ENCODE data around the gene BRINP3. TPM values are rescaled to one million over a fixed set of nuclear protein-coding genes. Genes with fewer than 3 reads are reported as not detected.
A peak's percentile ranks its signal among the peaks of the same experiment; 100 is the strongest.

The BRINP3 gene
- total RNA-seq, 2 donors from 2014 or later: 19.1 to 19.6 TPM

DNA sequence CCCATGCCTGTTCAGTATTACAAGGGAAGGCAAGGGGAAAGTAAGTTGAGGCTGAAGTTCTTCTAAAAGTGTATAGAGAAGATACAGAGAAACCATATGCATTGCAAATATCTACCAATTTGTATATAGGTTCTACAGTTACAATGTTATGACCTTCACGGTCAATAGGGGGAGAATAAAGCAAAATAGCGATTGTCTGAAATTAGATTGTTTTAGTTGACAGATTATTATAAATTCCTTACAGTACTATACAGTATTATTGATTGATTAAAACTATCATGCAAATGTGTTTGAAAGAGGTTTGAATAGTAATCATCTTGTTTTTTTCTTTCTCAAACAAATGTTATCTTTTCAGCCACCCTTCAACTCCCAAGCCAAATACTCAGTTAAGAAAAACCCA, 13.7 kb upstream of the BRINP3 start:
- Histone ChIP-seq H3K27me3 (no peaks in the 10 kb centered on the region), H3K9ac (ENCODE audit: low read depth in 2 of 2, low read length in 2 of 2) (no peak overlapping the region), H3K36me3 (no peaks in the 10 kb centered on the region), H3K9me3 (no peaks in the 10 kb centered on the region), H3K4me1 (no peaks in the 10 kb centered on the region), H3K4me3 (no peak overlapping the region), H3K27ac (no peak overlapping the region)
- no peak for DNase-seq
- no peak for TF ChIP-seq CTCF (IDR thresholded peaks at IDR 0.05)
- intact Hi-C loops (cut with DNase I): no loop called here

DNA sequence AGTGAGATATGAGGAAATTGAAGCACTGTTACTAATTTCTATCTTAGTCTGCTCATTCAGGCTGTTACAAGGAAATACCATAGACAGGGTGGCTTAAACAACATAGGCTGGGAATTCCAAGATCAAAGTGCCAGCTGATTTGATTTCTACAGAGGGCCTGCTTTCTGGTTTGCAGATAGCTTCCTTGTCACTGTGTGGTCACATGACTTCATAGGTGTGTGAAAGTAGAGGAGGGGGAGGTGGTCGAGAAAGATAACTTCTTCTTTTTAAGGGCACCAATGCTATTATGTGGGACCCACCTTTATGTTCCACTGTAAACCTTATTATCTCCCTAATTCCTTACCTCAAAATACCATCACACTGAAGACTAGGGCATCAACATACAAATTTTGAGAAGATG, 6.4 kb upstream of the BRINP3 start:
- Histone ChIP-seq H3K9ac (ENCODE audit: low read depth in 2 of 2, low read length in 2 of 2) (no peak overlapping the region), H3K36me3 (no peaks in the 10 kb centered on the region), H3K27me3 (no peaks in the 10 kb centered on the region), H3K27ac (no peak overlapping the region), H3K4me3 (no peak overlapping the region), H3K9me3 (no peaks in the 10 kb centered on the region), H3K4me1 (no peaks in the 10 kb centered on the region)
- no peak for DNase-seq
- no peak for TF ChIP-seq CTCF (IDR thresholded peaks at IDR 0.05)
- intact Hi-C loops (cut with DNase I): no loop called here

DNA sequence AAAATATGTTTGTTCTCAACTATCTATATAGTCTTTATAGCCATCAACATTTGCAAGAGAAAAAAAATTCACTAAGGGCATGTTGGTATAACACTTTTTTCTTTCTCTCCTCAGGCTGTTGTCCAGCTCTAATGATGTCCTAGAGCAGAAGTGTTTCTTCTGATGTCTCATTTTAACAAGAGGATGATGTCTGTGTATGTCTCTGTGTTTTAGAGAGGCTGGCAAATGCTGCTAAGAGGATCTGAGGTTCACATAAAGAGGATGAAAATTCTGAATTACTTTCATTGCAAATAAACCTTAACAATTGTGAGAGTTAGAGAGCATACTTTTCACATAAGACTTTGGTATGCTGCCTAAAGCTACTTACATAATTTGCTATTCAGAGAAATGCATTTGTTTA, 2.6 kb upstream of the BRINP3 start:
- H3K36me3 ChIP-seq: no peaks in the 10 kb centered on the region
- no peaks in the 10 kb centered on the region for H3K9me3 ChIP-seq
- H3K27me3 ChIP-seq: no peaks in the 10 kb centered on the region
- no peaks in the 10 kb centered on the region for H3K4me1 ChIP-seq
- intact Hi-C loops (cut with DNase I): no loop called here
- no peak overlapping the region for H3K4me3 ChIP-seq
- no peak for DNase-seq
- no peak overlapping the region for H3K9ac ChIP-seq (ENCODE audit: low read depth in 2 of 2, low read length in 2 of 2)
- H3K27ac ChIP-seq: no peak overlapping the region
- no peak for TF ChIP-seq CTCF (IDR thresholded peaks at IDR 0.05)

DNA sequence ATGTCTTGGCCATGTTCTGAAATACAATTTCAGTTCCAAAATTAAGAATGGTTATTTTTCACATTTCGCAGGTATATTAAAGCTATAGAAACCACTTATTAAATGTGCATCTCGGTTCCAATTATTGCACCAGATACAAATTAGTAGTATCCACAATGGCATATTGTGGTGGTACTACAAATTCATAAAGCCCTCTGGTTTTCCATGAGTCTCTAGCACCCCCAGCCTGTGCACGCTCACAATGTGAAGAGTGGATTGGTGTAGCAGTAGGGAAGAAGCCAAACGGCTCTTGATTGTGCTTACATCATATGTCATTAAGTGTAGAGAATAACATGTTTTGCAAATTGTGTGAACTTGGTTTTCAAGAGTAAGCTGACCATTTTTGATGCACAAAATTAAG, 1.9 kb upstream of the BRINP3 start:
- TF ChIP-seq CTCF (IDR thresholded peaks at IDR 0.05): no peak
- intact Hi-C loops (cut with DNase I): no loop called here
- DNase-seq: peak; percentile 32
- H3K36me3 ChIP-seq: no peaks in the 10 kb centered on the region
- H3K9me3 ChIP-seq: no peaks in the 10 kb centered on the region
- H3K4me3 ChIP-seq: peak overlapping the region; percentile 37
- H3K4me1 ChIP-seq: no peaks in the 10 kb centered on the region
- peak overlapping the region; percentile 76 for H3K27ac ChIP-seq
- H3K27me3 ChIP-seq: no peaks in the 10 kb centered on the region
- peak overlapping the region in 1 of 2 donors; percentile 96 for H3K9ac ChIP-seq (ENCODE audit: low read depth in 2 of 2, low read length in 2 of 2)

- no peaks in the 10 kb centered on the region for H3K27me3 ChIP-seq
Measured at GRCh38 chr1:190479050-190479397, 1.4 kb upstream of the BRINP3 start.

More at GRCh38 chr1:190479050-190479397, 1.4 kb upstream of the BRINP3 start:
- Histone ChIP-seq H3K4me3 (peak overlapping the region; percentile 37), H3K36me3 (no peaks in the 10 kb centered on the region), H3K4me1 (no peaks in the 10 kb centered on the region), H3K9me3 (no peaks in the 10 kb centered on the region), H3K9ac (ENCODE audit: low read depth in 2 of 2, low read length in 2 of 2) (peak overlapping the region; percentile 44 to 96), H3K27ac (peak overlapping the region; percentile 76)
- no peak for TF ChIP-seq CTCF (IDR thresholded peaks at IDR 0.05)
- intact Hi-C loops (cut with DNase I): no loop called here
- DNase-seq: peak; percentile 58
